ENCODE measurements around the gene DPF3.

The DPF3 gene

DNA sequence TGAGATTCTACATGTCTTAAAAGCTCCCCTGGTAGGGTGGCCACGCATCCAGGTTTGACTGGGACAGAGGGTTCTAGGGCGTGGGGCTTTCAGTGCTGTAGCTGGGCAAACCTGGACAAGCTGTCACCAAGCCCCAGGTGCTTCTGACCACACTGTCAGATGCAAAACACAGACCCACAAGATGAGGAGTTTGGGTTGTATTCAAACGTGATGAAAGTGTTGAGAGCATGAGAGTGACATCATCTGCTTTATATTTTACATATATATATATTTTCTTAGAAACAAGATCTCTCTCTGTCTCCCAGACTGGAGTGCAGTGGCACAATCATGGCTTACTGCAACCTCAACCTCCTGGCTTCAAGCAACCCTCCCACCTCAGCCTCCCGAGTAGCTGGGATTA lies 210.1 kb downstream of the DPF3 start:
- TF ChIP-seq, protein P1, sequence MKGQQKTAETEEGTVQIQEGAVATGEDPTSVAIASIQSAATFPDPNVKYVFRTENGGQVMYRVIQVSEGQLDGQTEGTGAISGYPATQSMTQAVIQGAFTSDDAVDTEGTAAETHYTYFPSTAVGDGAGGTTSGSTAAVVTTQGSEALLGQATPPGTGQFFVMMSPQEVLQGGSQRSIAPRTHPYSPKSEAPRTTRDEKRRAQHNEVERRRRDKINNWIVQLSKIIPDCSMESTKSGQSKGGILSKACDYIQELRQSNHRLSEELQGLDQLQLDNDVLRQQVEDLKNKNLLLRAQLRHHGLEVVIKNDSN (IDR thresholded peaks at IDR 0.05), result no peak

DNA sequence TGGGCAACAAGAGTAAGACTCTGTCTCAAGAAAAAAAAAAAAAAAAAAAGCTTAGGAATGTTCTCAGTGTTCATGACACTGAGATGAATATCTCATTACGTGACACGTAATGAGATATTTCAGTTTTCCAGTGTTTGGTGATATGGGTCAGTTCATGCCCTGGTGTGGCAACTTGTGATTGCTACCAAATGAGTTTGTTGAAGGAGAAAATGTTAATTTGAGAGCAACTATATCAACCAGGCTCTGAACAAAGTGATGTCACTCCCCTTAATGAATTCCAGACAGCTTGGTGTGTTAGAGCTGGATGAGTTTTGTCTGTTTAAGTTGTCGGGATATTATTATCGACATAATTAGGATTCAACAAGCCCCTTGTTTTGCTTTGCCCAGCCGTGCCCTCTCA lies 211.7 kb downstream of the DPF3 start:
- no peak for TF ChIP-seq CEBPB (IDR thresholded peaks at IDR 0.05)
- no peak for TF ChIP-seq YY1 (IDR thresholded peaks at IDR 0.05; ENCODE audit: low read depth)
- TF ChIP-seq, protein P1 (IDR thresholded peaks at IDR 0.05), result no peak
- no peak for TF ChIP-seq TCF12 (IDR thresholded peaks at IDR 0.05; ENCODE audit: low read depth)
- no peak for TF ChIP-seq CREB1 (IDR thresholded peaks at IDR 0.05; ENCODE audit: low read depth)
- TF ChIP-seq, protein P2, sequence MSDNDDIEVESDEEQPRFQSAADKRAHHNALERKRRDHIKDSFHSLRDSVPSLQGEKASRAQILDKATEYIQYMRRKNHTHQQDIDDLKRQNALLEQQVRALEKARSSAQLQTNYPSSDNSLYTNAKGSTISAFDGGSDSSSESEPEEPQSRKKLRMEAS (IDR thresholded peaks at IDR 0.05), result no peak
- TF ChIP-seq NFIC (IDR thresholded peaks at IDR 0.05), result no peak
- no peak for TF ChIP-seq EP300 (IDR thresholded peaks at IDR 0.05; ENCODE audit: borderline replicate concordance)
- no peak for TF ChIP-seq TEAD4 (IDR thresholded peaks at IDR 0.05)
- no peak for TF ChIP-seq RAD21 (IDR thresholded peaks at IDR 0.05; ENCODE audit: low read depth)
- no peak for TF ChIP-seq ZBTB7A (IDR thresholded peaks at IDR 0.05; ENCODE audit: low read depth)
- TF ChIP-seq REST (IDR thresholded peaks at IDR 0.05; ENCODE audit: low read depth), result no peak
- no peak for TF ChIP-seq TAF1 (IDR thresholded peaks at IDR 0.05; ENCODE audit: low read depth)
- no peak for TF ChIP-seq FOXM1 (IDR thresholded peaks at IDR 0.05; ENCODE audit: borderline replicate concordance, low read depth)
- no peak for TF ChIP-seq EGR1 (IDR thresholded peaks at IDR 0.05)

- TF ChIP-seq EP300 (IDR thresholded peaks at IDR 0.05; ENCODE audit: borderline replicate concordance) (no peak), TEAD4 (IDR thresholded peaks at IDR 0.05) (no peak), ZBTB7A (IDR thresholded peaks at IDR 0.05; ENCODE audit: low read depth) (no peak), CREB1 (IDR thresholded peaks at IDR 0.05; ENCODE audit: low read depth) (no peak), REST (IDR thresholded peaks at IDR 0.05; ENCODE audit: low read depth) (no peak), EGR1 (IDR thresholded peaks at IDR 0.05) (no peak), YY1 (IDR thresholded peaks at IDR 0.05; ENCODE audit: low read depth) (no peak), TCF12 (IDR thresholded peaks at IDR 0.05; ENCODE audit: low read depth) (no peak), TAF1 (IDR thresholded peaks at IDR 0.05; ENCODE audit: low read depth) (no peak), NFIC (IDR thresholded peaks at IDR 0.05) (no peak), CEBPB (IDR thresholded peaks at IDR 0.05) (no peak), RAD21 (IDR thresholded peaks at IDR 0.05; ENCODE audit: low read depth) (no peak), FOXM1 (IDR thresholded peaks at IDR 0.05; ENCODE audit: borderline replicate concordance, low read depth) (no peak)
- TF ChIP-seq, protein P2 (IDR thresholded peaks at IDR 0.05), result no peak
- TF ChIP-seq, protein P1 (IDR thresholded peaks at IDR 0.05), result no peak
These were observed 212.9 kb downstream of the DPF3 start for GRCh38 chr14:72680853-72681640.

DNA sequence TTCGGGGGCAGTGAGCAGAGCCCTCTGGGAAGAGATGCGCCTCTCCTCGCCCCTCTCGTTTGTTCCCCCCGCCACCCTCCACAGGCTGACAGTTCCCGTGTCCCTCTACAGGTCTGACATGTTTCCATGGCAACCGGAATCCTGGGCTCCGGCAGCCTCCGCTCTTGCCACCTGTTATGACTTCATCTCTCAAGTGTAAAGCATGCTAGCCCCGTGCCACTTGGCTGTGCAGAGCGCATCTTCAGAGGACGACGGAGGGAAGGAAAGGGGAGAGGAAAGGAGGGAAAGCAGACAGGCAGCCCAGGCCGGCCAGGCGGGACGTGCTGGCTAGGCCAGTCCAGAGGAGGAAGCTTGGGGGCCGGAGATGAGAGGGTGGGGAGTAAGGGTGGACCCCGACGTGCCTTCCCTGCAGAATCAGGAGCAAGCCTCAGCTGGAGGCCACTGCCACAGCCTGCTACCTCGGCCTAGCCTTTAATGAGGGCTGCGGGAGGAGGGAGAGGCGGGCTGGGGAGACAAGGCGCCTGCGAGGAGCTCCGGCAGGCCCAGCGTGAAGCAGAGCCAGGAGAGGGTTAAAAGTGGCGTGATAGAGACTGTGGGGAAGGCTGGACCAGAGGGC lies 214.3 kb downstream of the DPF3 start:
- no peak for TF ChIP-seq REST (IDR thresholded peaks at IDR 0.05; ENCODE audit: low read depth)
- TF ChIP-seq FOXM1 (IDR thresholded peaks at IDR 0.05; ENCODE audit: borderline replicate concordance, low read depth), result no peak
- no peak for TF ChIP-seq RAD21 (IDR thresholded peaks at IDR 0.05; ENCODE audit: low read depth)
- no peak for TF ChIP-seq TEAD4 (IDR thresholded peaks at IDR 0.05)
- TF ChIP-seq EGR1 (IDR thresholded peaks at IDR 0.05), result no peak
- no peak for TF ChIP-seq YY1 (IDR thresholded peaks at IDR 0.05; ENCODE audit: low read depth)
- TF ChIP-seq, protein P2 (IDR thresholded peaks at IDR 0.05), result no peak
- TF ChIP-seq, protein P1 (IDR thresholded peaks at IDR 0.05), result no peak
- no peak for TF ChIP-seq ZBTB7A (IDR thresholded peaks at IDR 0.05; ENCODE audit: low read depth)
- TF ChIP-seq CREB1 (IDR thresholded peaks at IDR 0.05; ENCODE audit: low read depth), result no peak
- TF ChIP-seq NFIC (IDR thresholded peaks at IDR 0.05), result no peak
- no peak for TF ChIP-seq EP300 (IDR thresholded peaks at IDR 0.05; ENCODE audit: borderline replicate concordance)
- no peak for TF ChIP-seq TAF1 (IDR thresholded peaks at IDR 0.05; ENCODE audit: low read depth)
- TF ChIP-seq CEBPB (IDR thresholded peaks at IDR 0.05), result no peak
- no peak for TF ChIP-seq TCF12 (IDR thresholded peaks at IDR 0.05; ENCODE audit: low read depth)
